PFSK-1 (cell line): ENCODE results near the gene CD300H.

Experiments used
- FOXP2 ChIP-seq: optimal IDR thresholded peaks from 2 replicates; pipeline ENCODE3; 2011; ENCODE audit warnings: borderline replicate concordance, control low read depth, inconsistent platforms; ENCODE audit not compliant: insufficient read depth; ENCODE audit errors: extremely low read length, extremely low read depth
- POLR2AphosphoS5 ChIP-seq: IDR thresholded peaks from 2 replicates; pipeline ENCODE4 v1.6.1; 2012; ENCODE audit warnings: low read depth, mild to moderate bottlenecking, control low read depth, low read length, moderate library complexity
- SIN3A ChIP-seq: IDR thresholded peaks from 2 replicates; pipeline ENCODE4 v1.6.1; 2012; ENCODE audit warnings: mild to moderate bottlenecking, low read length, moderate library complexity, borderline replicate concordance; ENCODE audit not compliant: insufficient read depth
- TAF1 ChIP-seq: IDR thresholded peaks from 2 replicates; pipeline ENCODE4 v1.6.1; 2012; ENCODE audit warnings: low read length, control low read depth, borderline replicate concordance; ENCODE audit not compliant: insufficient read depth
- TF ChIP-seq, protein P1 (sequence below), 2 experiments: IDR thresholded peaks; 2 replicates each; pipeline versions ENCODE4 v1.6.1 to v1.8.0; 2011 to 2012; ENCODE audit warnings: low read depth in 2 of 2, low read length in 2 of 2, control low read depth in 1 of 2, inconsistent platforms in 1 of 2, mild to moderate bottlenecking in 1 of 2, moderate library complexity in 1 of 2; ENCODE audit not compliant: insufficient read depth in 1 of 2

Gene CD300H

DNA sequence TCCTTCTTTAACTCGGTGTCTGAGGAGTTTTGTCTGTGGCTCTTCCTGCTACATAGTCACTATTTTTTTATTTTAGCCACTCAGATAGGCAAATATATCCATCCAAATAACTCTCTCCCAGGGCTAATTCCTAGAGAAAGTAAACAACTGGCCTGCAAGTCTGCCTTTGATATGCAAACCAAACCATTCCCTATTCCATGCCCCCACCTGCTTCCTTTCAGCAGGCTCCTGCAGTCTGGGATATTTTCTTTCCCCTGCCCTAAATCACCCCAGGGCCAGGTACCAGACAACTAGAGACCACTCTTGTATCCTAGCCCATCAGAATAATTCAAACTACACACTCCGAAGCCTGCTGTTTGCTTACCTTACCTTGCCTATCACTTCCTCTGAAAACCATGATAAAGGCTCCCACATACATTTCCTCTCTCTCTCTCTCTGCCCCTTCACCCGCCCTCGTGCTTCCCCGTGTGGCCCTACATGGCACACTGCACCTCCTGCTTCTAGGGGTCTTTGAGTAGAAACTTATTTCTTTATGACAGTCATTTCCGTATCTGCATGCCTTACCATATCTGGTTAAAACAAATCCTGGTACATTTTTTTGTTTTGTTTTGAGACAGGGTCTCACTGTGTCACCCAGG lies 8.3 kb downstream of the CD300H start:
- TF ChIP-seq FOXP2 = no peak
- TF ChIP-seq, protein P1, sequence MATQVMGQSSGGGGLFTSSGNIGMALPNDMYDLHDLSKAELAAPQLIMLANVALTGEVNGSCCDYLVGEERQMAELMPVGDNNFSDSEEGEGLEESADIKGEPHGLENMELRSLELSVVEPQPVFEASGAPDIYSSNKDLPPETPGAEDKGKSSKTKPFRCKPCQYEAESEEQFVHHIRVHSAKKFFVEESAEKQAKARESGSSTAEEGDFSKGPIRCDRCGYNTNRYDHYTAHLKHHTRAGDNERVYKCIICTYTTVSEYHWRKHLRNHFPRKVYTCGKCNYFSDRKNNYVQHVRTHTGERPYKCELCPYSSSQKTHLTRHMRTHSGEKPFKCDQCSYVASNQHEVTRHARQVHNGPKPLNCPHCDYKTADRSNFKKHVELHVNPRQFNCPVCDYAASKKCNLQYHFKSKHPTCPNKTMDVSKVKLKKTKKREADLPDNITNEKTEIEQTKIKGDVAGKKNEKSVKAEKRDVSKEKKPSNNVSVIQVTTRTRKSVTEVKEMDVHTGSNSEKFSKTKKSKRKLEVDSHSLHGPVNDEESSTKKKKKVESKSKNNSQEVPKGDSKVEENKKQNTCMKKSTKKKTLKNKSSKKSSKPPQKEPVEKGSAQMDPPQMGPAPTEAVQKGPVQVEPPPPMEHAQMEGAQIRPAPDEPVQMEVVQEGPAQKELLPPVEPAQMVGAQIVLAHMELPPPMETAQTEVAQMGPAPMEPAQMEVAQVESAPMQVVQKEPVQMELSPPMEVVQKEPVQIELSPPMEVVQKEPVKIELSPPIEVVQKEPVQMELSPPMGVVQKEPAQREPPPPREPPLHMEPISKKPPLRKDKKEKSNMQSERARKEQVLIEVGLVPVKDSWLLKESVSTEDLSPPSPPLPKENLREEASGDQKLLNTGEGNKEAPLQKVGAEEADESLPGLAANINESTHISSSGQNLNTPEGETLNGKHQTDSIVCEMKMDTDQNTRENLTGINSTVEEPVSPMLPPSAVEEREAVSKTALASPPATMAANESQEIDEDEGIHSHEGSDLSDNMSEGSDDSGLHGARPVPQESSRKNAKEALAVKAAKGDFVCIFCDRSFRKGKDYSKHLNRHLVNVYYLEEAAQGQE (IDR thresholded peaks at IDR 0.05; ENCODE audit: insufficient read depth in 1 of 2, low read depth in 2 of 2, low read length in 2 of 2) = no peak
- TF ChIP-seq SIN3A = no peak
- no peak for TF ChIP-seq TAF1
- TF ChIP-seq POLR2AphosphoS5 = no peak

DNA sequence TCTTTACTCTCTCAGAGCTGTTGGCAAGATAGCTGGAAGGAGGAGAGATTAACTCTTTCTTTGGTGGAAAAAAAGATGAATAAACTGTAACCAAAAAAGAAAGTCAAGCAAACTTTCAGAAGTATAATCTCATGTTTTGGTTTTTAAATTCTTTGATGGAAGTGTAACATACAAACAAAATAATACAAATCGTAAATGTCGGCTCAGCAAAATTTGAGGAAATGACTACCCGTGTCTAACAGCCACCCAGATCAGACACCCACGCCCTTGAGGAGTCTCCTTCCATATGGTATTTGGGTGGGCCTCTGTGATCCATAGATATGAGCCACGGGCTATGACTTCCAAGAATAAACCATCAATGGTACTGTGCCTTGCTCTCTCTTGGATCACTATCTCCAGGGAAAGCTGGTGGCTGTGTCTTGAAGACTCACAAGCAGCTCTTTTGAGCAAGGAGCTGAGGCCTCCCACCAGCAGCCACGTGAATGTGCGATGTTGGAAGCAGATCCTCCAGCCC lies 11.8 kb downstream of the CD300H start:
- TF ChIP-seq SIN3A (no peak), FOXP2 (no peak), POLR2AphosphoS5 (no peak), TAF1 (no peak)
- TF ChIP-seq, protein P1 (IDR thresholded peaks at IDR 0.05; ENCODE audit: insufficient read depth in 1 of 2, low read depth in 2 of 2, low read length in 2 of 2) = no peak

DNA sequence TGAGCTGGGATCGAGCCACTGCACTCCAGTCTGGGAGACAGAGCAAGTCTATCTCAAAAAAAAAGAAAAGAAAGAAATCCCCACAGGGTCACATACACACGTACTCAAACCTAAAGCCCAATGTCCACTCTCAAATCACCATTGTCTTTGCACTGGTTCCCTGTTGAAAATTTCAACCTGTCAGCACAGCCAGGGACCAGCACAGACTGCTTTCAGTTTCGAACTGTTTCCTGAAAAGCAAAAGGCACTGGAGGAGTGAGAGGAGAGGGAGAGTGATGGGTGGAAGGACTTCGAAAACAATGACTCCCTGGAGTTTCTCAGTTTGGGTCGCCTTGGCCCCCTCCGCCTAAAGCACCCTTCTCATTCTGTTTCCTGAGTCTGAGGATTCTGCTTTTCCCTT lies 12.4 kb downstream of the CD300H start:
- no peak for TF ChIP-seq POLR2AphosphoS5
- TF ChIP-seq, protein P1 (IDR thresholded peaks at IDR 0.05; ENCODE audit: insufficient read depth in 1 of 2, low read depth in 2 of 2, low read length in 2 of 2) = no peak

DNA sequence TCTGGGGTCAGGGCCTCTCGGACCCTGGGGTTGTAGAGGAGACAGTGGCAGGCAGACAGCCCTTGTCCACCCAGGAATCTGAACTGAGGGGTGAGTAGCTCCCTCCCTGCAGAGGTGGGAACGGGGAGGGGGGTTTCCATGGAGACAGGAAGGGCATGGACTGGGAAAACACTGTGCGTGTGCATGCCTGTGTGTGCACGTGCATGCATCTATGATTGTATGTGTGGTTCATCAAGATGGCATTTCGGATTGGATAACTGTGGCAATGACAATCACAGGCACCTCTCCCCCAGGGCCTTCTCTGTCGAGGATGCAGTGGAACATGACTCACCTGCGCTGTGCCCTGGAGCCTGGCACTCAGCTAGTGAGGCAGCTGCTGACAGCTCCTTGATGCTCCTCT lies 15.3 kb downstream of the CD300H start:
- TF ChIP-seq FOXP2 = no peak
- no peak for TF ChIP-seq TAF1
- no peak for TF ChIP-seq POLR2AphosphoS5
- TF ChIP-seq SIN3A = no peak
- TF ChIP-seq, protein P1 (IDR thresholded peaks at IDR 0.05; ENCODE audit: insufficient read depth in 1 of 2, low read depth in 2 of 2, low read length in 2 of 2) = no peak

DNA sequence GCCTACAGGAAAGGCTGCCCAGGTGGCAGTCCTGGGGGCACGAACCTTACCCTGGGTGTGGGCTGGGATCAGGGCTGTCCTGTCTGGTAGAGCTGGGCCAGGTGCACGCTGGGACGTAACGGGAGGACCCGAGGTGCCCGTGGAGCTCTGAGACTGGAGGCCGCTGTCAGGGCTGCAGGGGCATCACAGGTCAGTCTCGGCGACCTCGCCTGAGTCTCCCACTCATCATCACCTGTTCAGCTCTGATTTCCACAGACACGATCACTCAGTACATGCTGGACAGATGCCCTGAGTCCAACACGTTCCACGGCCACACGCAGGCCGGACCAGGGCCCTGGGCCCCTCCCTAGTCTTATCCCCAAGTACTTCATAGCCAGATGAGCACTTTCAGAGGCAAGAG lies 16.7 kb downstream of the CD300H start:
- no peak for TF ChIP-seq FOXP2
- TF ChIP-seq, protein P1 (IDR thresholded peaks at IDR 0.05; ENCODE audit: insufficient read depth in 1 of 2, low read depth in 2 of 2, low read length in 2 of 2) = no peak
- no peak for TF ChIP-seq SIN3A
- TF ChIP-seq TAF1 = no peak
- no peak for TF ChIP-seq POLR2AphosphoS5
